Mesodermal cell (in vitro differentiated cells): ENCODE data around the gene MCF2L2.

ENCODE experiments used
- H3K27ac ChIP-seq: 2 replicates; pipeline ENCODE4 v1.7.0; 2013; ENCODE audit warnings: mild to moderate bottlenecking, low read depth, low read length, moderate library complexity; ENCODE audit not compliant: severe bottlenecking
- H3K36me3 ChIP-seq: 2 replicates; pipeline ENCODE4 v1.7.1; 2013; ENCODE audit warnings: mild to moderate bottlenecking, low read length, moderate library complexity; ENCODE audit not compliant: control insufficient read depth, insufficient read depth
- H3K4me1 ChIP-seq: one replicate; pipeline ENCODE4 v1.7.1; 2013; ENCODE audit warnings: mild to moderate bottlenecking, low read length; ENCODE audit not compliant: insufficient read depth, control insufficient read depth, poor library complexity, severe bottlenecking
- H3K4me3 ChIP-seq: 2 replicates; pipeline ENCODE4 v1.7.0; 2013; ENCODE audit warnings: low read length, control low read depth, mild to moderate bottlenecking; ENCODE audit not compliant: insufficient read depth, poor library complexity, severe bottlenecking; ENCODE audit errors: extremely low read depth
- H3K9me3 ChIP-seq: 2 replicates; pipeline ENCODE4 v1.7.1; 2013; ENCODE audit warnings: mild to moderate bottlenecking, low read length, moderate library complexity; ENCODE audit not compliant: control insufficient read depth
- WGBS, 2 experiments: methylation state at CpG; one replicate each; pipeline ENCODE4 v1.1.5; 2013; ENCODE audit warnings: missing lambda C conversion rate in 2 of 2; ENCODE audit not compliant: insufficient coverage in 2 of 2; 5-methylcytosine and 5-hydroxymethylcytosine counted together

MCF2L2 gene

GRCh38 chr3:183259087-183259486 lies 169.3 kb downstream of the MCF2L2 start:
- WGBS, 2 experiments: 63 to 80% methylated on average over 1 of the region's 3 CpGs
- Histone ChIP-seq H3K4me1 (peaks cover 21% of the 10 kb centered on the region), H3K36me3 (no peaks in the 10 kb centered on the region)

GRCh38 chr3:183255348-183255730 lies 173.1 kb downstream of the MCF2L2 start:
- H3K4me1 ChIP-seq: peaks cover 9% of the 10 kb centered on the region
- no peak overlapping the region for H3K4me3 ChIP-seq
- H3K36me3 ChIP-seq: no peaks in the 10 kb centered on the region
- no peaks in the 10 kb centered on the region for H3K9me3 ChIP-seq
- H3K27ac ChIP-seq: no peak overlapping the region
- 25% methylated on average over 2 of the region's 4 CpGs; no CpG with 5 or more reads in 1 of the 2 experiments for WGBS, 2 experiments

More at GRCh38 chr3:183259087-183259486, 169.3 kb downstream of the MCF2L2 start:
- Histone ChIP-seq H3K4me3 (no peak overlapping the region), H3K9me3 (no peaks in the 10 kb centered on the region), H3K27ac (no peak overlapping the region)

GRCh38 chr3:183254487-183255347 lies 173.7 kb downstream of the MCF2L2 start:
- Histone ChIP-seq H3K36me3 (no peaks in the 10 kb centered on the region), H3K4me1 (peaks cover 9% of the 10 kb centered on the region), H3K27ac (peak overlapping the region; percentile 36), H3K4me3 (peak overlapping the region; percentile 58), H3K9me3 (no peaks in the 10 kb centered on the region)
- WGBS, 2 experiments: 3 to 5% methylated on average over 35 to 44 of the region's 49 CpGs

DNA sequence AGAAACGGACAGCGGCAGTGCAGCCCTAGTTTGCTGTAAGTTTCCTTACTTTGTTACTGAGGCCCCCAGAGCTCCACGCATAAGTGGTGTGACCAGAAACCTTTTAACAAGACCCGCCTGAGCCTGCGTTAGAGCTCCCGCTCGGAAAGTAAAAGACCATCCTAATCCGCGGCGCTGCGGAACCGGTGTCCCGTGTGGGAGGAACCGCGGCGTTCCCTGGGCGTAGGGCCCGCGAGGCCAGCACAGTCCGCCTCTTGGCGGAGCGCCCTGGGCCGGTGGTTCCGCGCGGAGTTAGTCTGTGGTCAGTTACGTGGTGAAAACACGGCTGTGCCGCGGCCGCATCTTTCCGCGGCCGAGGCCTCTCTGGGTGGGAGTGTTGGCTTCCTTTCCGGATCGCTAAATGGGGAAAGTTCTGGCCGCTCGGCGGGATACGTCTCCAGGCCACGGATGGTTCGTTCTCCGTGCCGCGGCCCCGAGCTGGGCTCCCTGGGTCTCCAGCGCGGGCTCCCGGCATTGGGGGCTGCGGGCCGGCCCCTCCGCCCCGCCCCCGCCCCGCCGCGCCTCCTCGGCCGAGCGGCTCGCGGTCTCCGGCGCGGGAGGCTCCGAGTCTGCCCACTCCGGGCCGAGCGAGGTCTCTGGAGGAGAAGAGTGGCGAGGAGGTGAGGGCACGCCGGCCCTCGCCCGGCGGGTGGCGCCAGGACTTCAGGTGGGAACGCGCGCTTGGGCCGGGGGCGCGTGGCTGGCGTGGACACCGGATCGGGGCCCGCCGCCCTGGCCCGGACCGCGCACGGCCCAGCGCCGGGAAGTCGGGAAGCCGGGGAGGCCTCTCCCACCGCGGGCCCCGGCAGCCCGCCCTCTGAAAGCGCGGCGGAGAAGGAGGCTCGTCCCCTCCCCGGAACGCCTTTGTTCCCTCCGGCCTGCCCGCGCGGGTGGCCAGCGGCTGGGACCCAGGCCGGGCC lies 174.6 kb downstream of the MCF2L2 start:
- peak overlapping the region; percentile 58 for H3K4me3 ChIP-seq
- no peaks in the 10 kb centered on the region for H3K36me3 ChIP-seq
- no peaks in the 10 kb centered on the region for H3K9me3 ChIP-seq
- peak overlapping the region; percentile 36 for H3K27ac ChIP-seq
- H3K4me1 ChIP-seq: peaks cover 9% of the 10 kb centered on the region
- 1% methylated on average over 73 to 91 of the region's 111 CpGs for WGBS, 2 experiments

DNA sequence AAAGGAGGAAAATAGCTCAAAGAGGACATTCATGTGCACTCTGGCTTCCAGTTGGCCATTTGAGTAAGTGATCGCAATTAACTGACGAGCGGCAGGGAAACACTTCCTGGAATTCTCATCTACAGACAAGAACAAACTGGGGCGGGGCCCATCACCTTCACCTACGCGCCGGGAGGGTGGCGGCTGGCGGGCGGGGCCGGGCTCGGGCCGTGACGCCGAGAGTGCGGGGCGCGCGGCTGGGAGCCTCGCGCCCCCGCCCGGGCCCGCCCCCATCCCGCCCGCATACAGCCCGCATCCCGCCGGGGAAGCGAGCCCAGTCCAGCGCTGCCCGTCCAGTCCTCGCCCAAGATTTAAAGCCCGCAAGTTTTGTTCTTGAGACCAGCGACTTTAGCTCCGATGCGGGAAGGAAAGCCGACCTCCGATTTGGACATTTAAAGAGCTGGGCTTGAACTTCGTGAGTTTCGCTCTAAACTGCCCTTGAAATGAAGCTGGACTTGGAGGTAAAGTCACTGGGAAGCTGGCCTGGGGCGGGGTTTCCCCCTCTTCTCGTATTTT lies 175.4 kb downstream of the MCF2L2 start, which contains the start of gene B3GNT5:
TSS of gene B3GNT5 (plus strand) at position 281 of the 555 bp plus-strand sequence. CDS start 16,546 bp downstream, outside the sequence.
- Histone ChIP-seq H3K36me3 (no peaks in the 10 kb centered on the region), H3K4me1 (peaks cover 9% of the 10 kb centered on the region), H3K27ac (peak within 1 kb of the TSS; percentile 36), H3K9me3 (no peaks in the 10 kb centered on the region), H3K4me3 (peak within 1 kb of the TSS; percentile 58)
- 2 to 5% methylated on average over 19 to 33 of the region's 43 CpGs for WGBS, 2 experiments

DNA sequence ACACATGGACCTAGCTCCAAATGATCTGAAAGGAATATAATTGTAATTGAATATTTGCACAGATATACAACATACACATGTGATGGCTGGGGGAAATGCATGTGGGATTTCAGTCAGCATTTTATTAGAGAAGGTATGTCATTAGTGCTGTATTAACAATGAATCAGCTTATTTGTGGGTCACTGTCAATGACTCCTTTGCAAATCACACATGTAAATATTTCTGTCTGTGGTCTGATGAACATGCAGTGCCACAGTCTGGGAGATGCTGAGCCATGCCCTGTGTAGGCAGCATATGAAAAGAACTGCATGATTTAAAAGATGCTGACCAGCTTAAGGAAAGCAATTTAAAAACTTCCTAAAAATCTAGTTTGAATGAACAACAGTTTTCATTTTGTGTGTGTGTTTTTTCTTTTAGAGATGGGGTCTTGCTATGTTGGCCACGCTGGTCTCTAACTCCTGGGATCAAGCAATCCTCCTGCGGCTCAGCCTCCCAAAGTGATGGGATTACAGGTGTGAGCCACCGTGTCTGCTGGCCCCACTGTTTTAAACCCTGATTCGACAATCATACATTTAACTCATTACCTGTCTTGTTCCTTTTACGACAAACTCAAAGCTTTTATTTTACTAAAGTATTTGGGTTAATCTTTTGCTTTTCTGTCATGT lies 176.2 kb downstream of the MCF2L2 start:
- Histone ChIP-seq H3K4me3 (peak overlapping the region; percentile 18), H3K4me1 (peaks cover 12% of the 10 kb centered on the region), H3K36me3 (no peaks in the 10 kb centered on the region), H3K9me3 (no peaks in the 10 kb centered on the region), H3K27ac (no peak overlapping the region)
- WGBS, 2 experiments: 70% methylated on average over 2 of the region's 5 CpGs; no CpG with 5 or more reads in 1 of the 2 experiments

DNA sequence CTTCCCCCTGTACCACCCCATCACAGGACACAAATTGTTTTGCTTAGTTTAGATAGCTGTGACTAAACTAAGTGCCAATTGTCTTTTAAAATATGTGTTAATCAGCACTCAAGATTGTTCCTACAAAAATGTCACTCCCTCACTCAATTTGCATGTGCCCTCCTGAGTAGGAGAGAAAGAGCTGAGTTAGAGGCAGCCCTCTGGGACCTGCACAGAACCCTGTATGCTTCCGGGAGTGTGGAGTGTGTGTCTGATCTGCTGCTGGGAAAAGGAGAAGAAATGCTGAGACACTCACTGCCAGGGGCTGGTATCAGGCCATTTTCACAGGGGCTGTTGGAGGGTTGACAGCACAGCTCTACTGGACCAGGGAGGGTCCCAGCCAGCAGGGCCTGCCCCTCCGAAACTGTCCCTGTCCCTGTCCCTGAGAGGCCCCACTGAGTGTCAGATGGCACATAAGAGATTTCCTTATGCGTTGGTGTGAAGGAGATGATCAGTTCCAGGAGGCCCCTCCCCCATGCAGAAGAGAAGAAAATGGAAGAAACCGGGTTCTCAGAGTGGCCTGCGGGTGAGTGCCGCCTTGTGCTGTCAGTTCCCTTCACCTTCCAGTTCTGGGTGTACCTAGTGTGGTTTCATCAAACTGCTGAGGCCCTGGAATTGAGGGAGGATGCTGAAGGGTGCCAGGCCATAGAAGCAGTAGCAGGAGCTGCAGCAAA lies 179.3 kb downstream of the MCF2L2 start:
- no peak overlapping the region for H3K4me3 ChIP-seq
- WGBS, 2 experiments: 41 to 59% methylated on average over 4 to 5 of the region's 6 CpGs
- no peaks in the 10 kb centered on the region for H3K36me3 ChIP-seq
- peak overlapping the region; percentile 47 for H3K27ac ChIP-seq
- H3K9me3 ChIP-seq: no peaks in the 10 kb centered on the region
- H3K4me1 ChIP-seq: peaks cover 3% of the 10 kb centered on the region

GRCh38 chr3:183247011-183247589 lies 181.3 kb downstream of the MCF2L2 start:
- Histone ChIP-seq H3K4me1 (peaks cover 3% of the 10 kb centered on the region), H3K27ac (peak overlapping the region; percentile 47), H3K36me3 (no peaks in the 10 kb centered on the region), H3K9me3 (peaks cover 8% of the 10 kb centered on the region), H3K4me3 (no peak overlapping the region)
- WGBS, 2 experiments: 75 to 100% methylated on average over 3 to 4 of the region's 6 CpGs

- H3K36me3 ChIP-seq: no peaks in the 10 kb centered on the region
Measured at GRCh38 chr3:183244981-183245476, 183.4 kb downstream of the MCF2L2 start.

More at GRCh38 chr3:183244981-183245476, 183.4 kb downstream of the MCF2L2 start:
- Histone ChIP-seq H3K9me3 (peaks cover 10% of the 10 kb centered on the region), H3K4me1 (peaks cover 3% of the 10 kb centered on the region), H3K27ac (no peak overlapping the region), H3K4me3 (no peak overlapping the region)
